GM23248 (cell line): ENCODE results near the gene THAP4. TPM values are rescaled to one million over a fixed set of nuclear protein-coding genes. Genes with fewer than 3 reads are reported as not detected.

Source experiments
- DNase-seq: peaks from one replicate; pipeline ENCODE4 v3.0.0-alpha.2; 2015
- H2AFZ ChIP-seq: fragments of 200-600 bp; sonication (generic); 2 replicates; pipeline ENCODE4 v1.6.1; 2016; ENCODE audit warnings: antibody characterized with exemption
- H3F3A ChIP-seq: fragments of 200-600 bp; sonication (generic); 2 replicates; pipeline ENCODE4 v1.6.1; 2016; ENCODE audit warnings: mild to moderate bottlenecking, antibody characterized with exemption, mixed run types; ENCODE audit not compliant: insufficient read depth
- H3K27ac ChIP-seq: fragments of 200-600 bp; sonication (generic); 2 replicates; pipeline ENCODE4 v1.5.1; 2016; ENCODE audit warnings: mild to moderate bottlenecking
- H3K27me3 ChIP-seq: fragments of 200-600 bp; sonication (generic); replicated peaks from 2 replicates; pipeline ENCODE4 v1.6.1; 2016; ENCODE audit warnings: mild to moderate bottlenecking; ENCODE audit not compliant: insufficient read depth
- H3K36me3 ChIP-seq: fragments of 200-600 bp; sonication (generic); 2 replicates; pipeline ENCODE4 v1.6.1; 2016; ENCODE audit warnings: low read depth, mild to moderate bottlenecking
- H3K4me1 ChIP-seq: fragments of 200-600 bp; sonication (generic); 2 replicates; pipeline ENCODE4 v1.6.1; 2016; ENCODE audit warnings: mild to moderate bottlenecking; ENCODE audit not compliant: insufficient read depth
- H3K4me2 ChIP-seq: fragments of 200-600 bp; sonication (generic); one replicate; pipeline ENCODE4 v1.6.1; 2016; ENCODE audit warnings: mild to moderate bottlenecking; ENCODE audit not compliant: unreplicated experiment
- H3K4me3 ChIP-seq: fragments of 200-600 bp; sonication (generic); 2 replicates; pipeline ENCODE4 v1.5.1; 2016; ENCODE audit warnings: mild to moderate bottlenecking
- H3K79me2 ChIP-seq: fragments of 200-600 bp; sonication (generic); 2 replicates; pipeline ENCODE4 v1.6.1; 2016; ENCODE audit warnings: mild to moderate bottlenecking; ENCODE audit not compliant: insufficient read depth
- H3K9ac ChIP-seq: fragments of 200-600 bp; sonication (generic); 2 replicates; pipeline ENCODE4 v1.6.1; 2016; ENCODE audit warnings: mild to moderate bottlenecking
- H3K9me2 ChIP-seq: fragments of 200-600 bp; sonication (generic); 2 replicates; pipeline ENCODE4 v1.6.1; 2016; ENCODE audit warnings: mixed run types, mild to moderate bottlenecking, moderate library complexity; ENCODE audit not compliant: insufficient read depth
- H3K9me3 ChIP-seq: fragments of 200-600 bp; sonication (generic); one replicate; pipeline ENCODE4 v1.6.1; 2017; ENCODE audit warnings: low read depth
- H4K20me1 ChIP-seq: fragments of 200-600 bp; sonication (generic); 2 replicates; pipeline ENCODE4 v1.6.0; 2016; ENCODE audit not compliant: insufficient read depth
- EZH2 ChIP-seq: fragments of 200-600 bp; sonication (generic); IDR thresholded peaks from 2 replicates; pipeline ENCODE4 v1.6.1; 2018; ENCODE audit warnings: antibody characterized with exemption, mild to moderate bottlenecking; ENCODE audit not compliant: insufficient read depth, poor library complexity, severe bottlenecking
- EZH2phosphoT487 ChIP-seq: fragments of 200-600 bp; sonication (generic); IDR thresholded peaks from 2 replicates; pipeline ENCODE4 v1.6.1; 2018; ENCODE audit warnings: antibody characterized with exemption, moderate library complexity, mild to moderate bottlenecking, low read depth; ENCODE audit not compliant: insufficient read depth
- WGBS, 2 experiments: methylation state at CpG; one replicate each; pipeline ENCODE4 v1.1.6; 2015 to 2017; ENCODE audit warnings: low lambda C conversion rate in 2 of 2, low coverage in 1 of 2; ENCODE audit errors: missing lambda C conversion rate in 2 of 2; 5-methylcytosine and 5-hydroxymethylcytosine counted together
- in situ Hi-C: fragments of 300-500 bp; cut with MboI; formaldehyde crosslinking; loops from 2 replicates; pipeline ENCODE4 v1.15.0; 2020
- polyA plus RNA-seq: library from polyadenylated mRNA; unstranded; fragments of >200 nt; fragmentation: Nextera tagmentation; extraction: Ambion mirVana; gene quantifications from 2 replicates; pipeline ENCODE4 v1.2.1, GENCODE V29; 2016
- total RNA-seq: library from RNA; depleted of rRNA; stranded (reverse); fragments of >200 nt; shearing (Covaris generic); gene quantifications from 2 replicates; pipeline ENCODE4 v1.2.3, GENCODE V29; 2014

The THAP4 gene
- total and polyA plus RNA-seq, 2 experiments from 2014 or later = 46.4 to 53.4 TPM

DNA sequence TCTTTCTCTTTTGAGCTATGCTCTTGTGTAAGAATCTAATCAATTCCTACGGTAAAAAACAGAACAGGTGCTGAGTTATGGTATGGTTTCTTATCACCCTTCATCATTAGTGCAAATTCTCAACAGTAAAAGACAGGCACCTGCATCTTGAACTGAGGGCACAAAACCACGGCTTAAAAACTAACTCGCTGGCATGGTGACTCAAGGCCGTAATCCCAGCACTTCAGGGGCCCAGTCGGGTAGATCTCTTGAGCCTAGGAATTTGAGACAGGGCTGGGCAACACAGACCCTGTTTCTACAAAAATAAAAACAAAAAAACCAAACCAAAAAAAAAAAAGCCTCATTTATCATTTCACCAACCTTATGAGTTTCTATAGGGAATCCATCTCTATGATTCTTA, 33.3 kb downstream of the THAP4 start:
- H3K4me1 ChIP-seq = no peaks in the 10 kb centered on the region
- H3K9ac ChIP-seq = no peak overlapping the region
- 75 to 91% methylated on average over 5 of the region's 5 CpGs for whole genome bisulfite sequencing, 2 experiments
- in situ Hi-C loops = no loop called here
- H3K4me2 ChIP-seq = no peak overlapping the region
- no peaks in the 10 kb centered on the region for H4K20me1 ChIP-seq
- DNase-seq = no peak
- H3K27me3 ChIP-seq = no peaks in the 10 kb centered on the region
- H3K27ac ChIP-seq = no peak overlapping the region
- TF ChIP-seq EZH2phosphoT487 = no peak
- no peak for TF ChIP-seq EZH2
- H2AFZ ChIP-seq = no peak overlapping the region
- peaks cover 39% of the 10 kb centered on the region for H3K79me2 ChIP-seq
- H3K4me3 ChIP-seq = no peak overlapping the region
- no peaks in the 10 kb centered on the region for H3K9me3 ChIP-seq
- H3K9me2 ChIP-seq = no peaks in the 10 kb centered on the region
- H3F3A ChIP-seq = no peaks in the 10 kb centered on the region
- peaks cover 23% of the 10 kb centered on the region; the same call in 1 of the 2 replicates for H3K36me3 ChIP-seq

DNA sequence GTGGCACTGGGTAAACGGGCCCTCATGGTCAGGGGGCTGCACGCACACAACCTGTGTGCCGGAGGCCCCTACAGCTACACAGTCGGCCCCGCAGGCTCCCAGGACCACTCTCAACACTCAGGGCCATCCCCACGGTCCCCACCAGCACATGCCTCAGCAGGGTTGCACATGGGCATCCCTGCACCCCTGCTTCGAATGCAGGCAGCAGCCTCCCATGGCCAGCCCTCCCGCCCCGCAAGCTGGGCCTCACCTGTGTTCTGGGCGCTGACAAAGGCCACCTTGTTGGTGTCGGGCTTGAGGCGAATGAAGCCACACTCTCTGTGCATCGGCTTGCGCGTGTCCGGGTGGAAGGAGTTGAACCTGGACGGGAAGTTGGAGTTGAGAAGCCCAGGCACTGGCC, 34.2 kb downstream of the THAP4 start:
- H3K9me2 ChIP-seq = no peaks in the 10 kb centered on the region
- no peaks in the 10 kb centered on the region for H3K27me3 ChIP-seq
- 97 to 98% methylated on average over 15 to 16 of the region's 17 CpGs for WGBS, 2 experiments
- no peak overlapping the region for H2AFZ ChIP-seq
- in situ Hi-C loops = no loop called here
- H3K79me2 ChIP-seq = peaks cover 31% of the 10 kb centered on the region
- H3K4me3 ChIP-seq = no peak overlapping the region
- H3F3A ChIP-seq = no peaks in the 10 kb centered on the region
- no peak overlapping the region for H3K9ac ChIP-seq
- H3K4me1 ChIP-seq = no peaks in the 10 kb centered on the region
- no peak for DNase-seq
- peaks cover 24% of the 10 kb centered on the region; the same call in 1 of the 2 replicates for H3K36me3 ChIP-seq
- TF ChIP-seq EZH2 = no peak
- no peak for TF ChIP-seq EZH2phosphoT487
- no peaks in the 10 kb centered on the region for H3K9me3 ChIP-seq
- H4K20me1 ChIP-seq = no peaks in the 10 kb centered on the region
- no peak overlapping the region for H3K4me2 ChIP-seq
- H3K27ac ChIP-seq = no peak overlapping the region

DNA sequence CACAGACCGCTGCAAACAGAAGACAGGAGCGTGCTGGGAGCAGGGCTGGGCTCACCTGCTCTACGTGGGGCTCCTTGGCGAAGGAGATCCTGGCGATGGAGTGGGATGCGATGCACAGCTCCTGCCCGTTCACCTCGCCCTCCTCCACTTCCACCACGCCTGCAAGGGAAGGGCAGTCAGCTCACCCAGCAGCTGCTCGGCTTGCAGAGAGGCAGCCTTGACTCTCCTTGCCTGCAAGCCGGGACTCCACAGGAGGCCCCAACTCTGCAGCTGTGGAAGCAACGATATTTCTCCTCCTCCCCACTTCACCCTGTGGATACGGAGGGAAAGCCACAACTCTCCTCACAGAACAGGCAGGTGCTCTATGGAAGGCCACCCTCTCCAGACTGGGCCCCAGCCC, 35.1 kb downstream of the THAP4 start:
- Histone ChIP-seq H3K4me3 (no peak overlapping the region), H3K9ac (no peak overlapping the region), H3K27ac (no peak overlapping the region), H3K36me3 (peaks cover 29% of the 10 kb centered on the region; the same call in 1 of the 2 replicates), H3F3A (no peaks in the 10 kb centered on the region), H3K9me3 (no peaks in the 10 kb centered on the region), H3K4me1 (no peaks in the 10 kb centered on the region), H3K9me2 (no peaks in the 10 kb centered on the region), H4K20me1 (no peaks in the 10 kb centered on the region), H3K79me2 (peaks cover 25% of the 10 kb centered on the region), H2AFZ (no peak overlapping the region), H3K27me3 (no peaks in the 10 kb centered on the region), H3K4me2 (no peak overlapping the region)
- WGBS, 2 experiments = 95% methylated on average over 13 of the region's 13 CpGs
- DNase-seq = no peak
- in situ Hi-C loops = no loop called here
- TF ChIP-seq EZH2 = no peak
- no peak for TF ChIP-seq EZH2phosphoT487

DNA sequence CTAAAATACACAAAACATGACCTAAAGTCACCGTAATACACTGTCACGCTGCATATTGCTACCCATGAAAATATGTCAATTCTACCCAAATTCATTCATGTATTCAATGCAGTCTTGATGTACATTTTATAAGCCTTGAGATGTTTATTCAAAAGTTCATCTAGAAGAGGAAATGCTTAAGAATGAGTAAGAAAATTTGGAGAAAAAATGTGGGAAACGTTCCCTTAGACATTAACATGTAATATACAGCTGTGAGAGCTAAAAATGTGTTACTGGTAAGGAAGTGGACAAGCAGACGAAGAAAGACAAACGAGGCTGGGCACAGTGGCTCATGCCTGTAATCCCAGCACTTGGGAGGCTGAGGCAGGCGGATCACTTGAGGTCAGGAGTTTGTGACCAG, 37.3 kb downstream of the THAP4 start:
- no peak for DNase-seq
- H3K4me1 ChIP-seq = no peaks in the 10 kb centered on the region
- H3K27ac ChIP-seq = no peak overlapping the region

DNA sequence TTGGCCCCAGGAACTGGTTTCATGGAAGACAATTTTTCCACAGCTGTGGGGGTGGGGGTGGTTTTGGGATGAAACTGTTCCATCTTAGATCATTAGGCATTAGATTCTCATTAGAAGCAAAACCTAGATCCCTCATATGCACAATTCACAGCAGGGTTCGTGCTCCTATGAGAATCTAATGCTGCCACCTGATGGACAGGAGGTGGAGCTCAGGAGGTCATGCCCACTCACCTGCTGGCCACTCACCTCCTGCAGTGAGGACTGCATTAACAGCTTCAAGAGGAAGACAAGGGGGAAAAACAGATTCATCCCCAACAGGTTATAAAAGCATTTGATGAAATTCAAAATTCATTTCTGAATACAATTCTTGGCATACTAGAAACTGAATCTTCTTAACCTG, 38.5 kb downstream of the THAP4 start:
- H3K4me1 ChIP-seq = no peaks in the 10 kb centered on the region
- H3K9me3 ChIP-seq = no peaks in the 10 kb centered on the region
- H3K36me3 ChIP-seq = peaks cover 18% of the 10 kb centered on the region; the same call in 1 of the 2 replicates
- H3K27ac ChIP-seq = no peak overlapping the region
- TF ChIP-seq EZH2phosphoT487 (no peak), EZH2 (no peak)
- no peaks in the 10 kb centered on the region for H4K20me1 ChIP-seq
- in situ Hi-C loops = no loop called here
- no peaks in the 10 kb centered on the region for H3K9me2 ChIP-seq
- H3K79me2 ChIP-seq = no peaks in the 10 kb centered on the region; the same call in 1 of the 2 replicates
- no peak overlapping the region for H3K9ac ChIP-seq
- 94% methylated on average over 1 of the region's 1 CpG for WGBS, 2 experiments
- no peak overlapping the region for H2AFZ ChIP-seq
- H3K27me3 ChIP-seq = no peaks in the 10 kb centered on the region
- no peak overlapping the region for H3K4me2 ChIP-seq
- H3K4me3 ChIP-seq = no peak overlapping the region
- no peak for DNase-seq
- no peaks in the 10 kb centered on the region for H3F3A ChIP-seq

More for the DNA sequence above, 37.3 kb downstream of the THAP4 start:
- no peaks in the 10 kb centered on the region for H3K27me3 ChIP-seq
- WGBS, 2 experiments = 86 to 95% methylated on average over 6 of the region's 6 CpGs
- H4K20me1 ChIP-seq = no peaks in the 10 kb centered on the region
- H3F3A ChIP-seq = no peaks in the 10 kb centered on the region
- no peak overlapping the region for H3K4me3 ChIP-seq
- TF ChIP-seq EZH2phosphoT487 = no peak
- TF ChIP-seq EZH2 = no peak
- no peak overlapping the region for H3K9ac ChIP-seq
- in situ Hi-C loops = no loop called here
- H3K4me2 ChIP-seq = no peak overlapping the region
- H3K9me2 ChIP-seq = no peaks in the 10 kb centered on the region
- no peak overlapping the region for H2AFZ ChIP-seq
- H3K79me2 ChIP-seq = peaks cover 3% of the 10 kb centered on the region
- no peaks in the 10 kb centered on the region for H3K9me3 ChIP-seq
- peaks cover 15% of the 10 kb centered on the region; the same call in 1 of the 2 replicates for H3K36me3 ChIP-seq
